HUES6 (cell line): ENCODE data around the gene PTCRA.
"Not testable (repeated sequence)": the region's sequence is repeated elsewhere in the genome, so short reads cannot be mapped to it uniquely, and the experiment has no call there.

ENCODE experiments used
- H3K27ac ChIP-seq: 2 replicates; pipeline ENCODE4 v1.7.0; 2013; ENCODE audit warnings: low read depth, mild to moderate bottlenecking, low read length, inconsistent platforms
- H3K27me3 ChIP-seq: 2 replicates; pipeline ENCODE4 v1.6.1; 2013; ENCODE audit warnings: low read length; ENCODE audit not compliant: control insufficient read depth, insufficient read depth
- H3K36me3 ChIP-seq: 2 replicates; pipeline ENCODE4 v1.6.1; 2013; ENCODE audit warnings: low read length; ENCODE audit not compliant: control insufficient read depth, insufficient read depth
- H3K4me1 ChIP-seq: 2 replicates; pipeline ENCODE4 v1.6.1; 2013; ENCODE audit warnings: low read length; ENCODE audit not compliant: control insufficient read depth, insufficient read depth
- H3K4me3 ChIP-seq: 2 replicates; pipeline ENCODE4 v1.5.1; 2013; ENCODE audit warnings: low read depth, low read length
- H3K9ac ChIP-seq: one replicate; pipeline ENCODE4 v1.6.1; 2013; ENCODE audit warnings: mild to moderate bottlenecking, low read length
- H3K9me3 ChIP-seq: 2 replicates; pipeline ENCODE4 v1.6.1; 2013; ENCODE audit warnings: low read depth, low read length; ENCODE audit not compliant: control insufficient read depth, insufficient read depth

Gene PTCRA

GRCh38 chr6:42947950-42948349 lies 32.1 kb downstream of the PTCRA start:
- H3K4me1 ChIP-seq: no peaks in the 10 kb centered on the region
- no peak overlapping the region for H3K9ac ChIP-seq
- no peaks in the 10 kb centered on the region for H3K9me3 ChIP-seq
- no peak overlapping the region for H3K4me3 ChIP-seq
- H3K36me3 ChIP-seq: peaks cover 3% of the 10 kb centered on the region; the same call in 1 of the 2 replicates
- H3K27me3 ChIP-seq: no peaks in the 10 kb centered on the region
- no peak overlapping the region for H3K27ac ChIP-seq

GRCh38 chr6:42952389-42952788 lies 36.5 kb downstream of the PTCRA start:
- no peaks in the 10 kb centered on the region for H3K4me1 ChIP-seq
- no peaks in the 10 kb centered on the region for H3K27me3 ChIP-seq
- H3K9me3 ChIP-seq: no peaks in the 10 kb centered on the region
- no peak overlapping the region for H3K27ac ChIP-seq
- no peak overlapping the region for H3K9ac ChIP-seq
- no peaks in the 10 kb centered on the region for H3K36me3 ChIP-seq
- no peak overlapping the region for H3K4me3 ChIP-seq

- not testable (repeated sequence) for H3K36me3 ChIP-seq, H3K9me3 ChIP-seq, H3K27me3 ChIP-seq, H3K4me3 ChIP-seq, H3K9ac ChIP-seq, H3K4me1 ChIP-seq, H3K27ac ChIP-seq
Observed at GRCh38 chr6:42954405-42954804, 38.6 kb downstream of the PTCRA start.

GRCh38 chr6:42958125-42958524 lies 42.3 kb downstream of the PTCRA start:
- H3K4me3 ChIP-seq: no peak overlapping the region
- no peak overlapping the region for H3K9ac ChIP-seq
- peaks cover 6% of the 10 kb centered on the region; the same call in 1 of the 2 replicates for H3K4me1 ChIP-seq
- peaks cover 23% of the 10 kb centered on the region for H3K27me3 ChIP-seq
- 0 out of 2 replicates have a peak, but pooled peaks cover 6% of the 10 kb centered on the region for H3K36me3 ChIP-seq
- no peaks in the 10 kb centered on the region for H3K9me3 ChIP-seq
- no peak overlapping the region for H3K27ac ChIP-seq

GRCh38 chr6:42959917-42960242 lies 44.0 kb downstream of the PTCRA start:
- H3K9me3 ChIP-seq: no peaks in the 10 kb centered on the region
- H3K4me3 ChIP-seq: peak overlapping the region; percentile 70
- H3K4me1 ChIP-seq: peaks cover 6% of the 10 kb centered on the region; the same call in 1 of the 2 replicates
- peaks cover 12% of the 10 kb centered on the region for H3K36me3 ChIP-seq
- H3K27ac ChIP-seq: no peak overlapping the region
- H3K27me3 ChIP-seq: peaks cover 23% of the 10 kb centered on the region
- peak overlapping the region; percentile 60 for H3K9ac ChIP-seq

GRCh38 chr6:42960243-42961019 lies 44.6 kb downstream of the PTCRA start, which contains the start of gene GNMT:
Gene GNMT, plus strand, starts transcription at chr6:42960754. Its CDS starts 14 bp downstream, at chr6:42960768.
- Histone ChIP-seq H3K27ac (no peak within 1 kb of the TSS), H3K4me3 (peak within 1 kb of the TSS; percentile 70), H3K9me3 (no peaks in the 10 kb centered on the region), H3K9ac (peak within 1 kb of the TSS; percentile 60), H3K27me3 (peaks cover 23% of the 10 kb centered on the region), H3K4me1 (peaks cover 6% of the 10 kb centered on the region; the same call in 1 of the 2 replicates), H3K36me3 (peaks cover 18% of the 10 kb centered on the region)

GRCh38 chr6:42961020-42961470 lies 45.2 kb downstream of the PTCRA start:
- Histone ChIP-seq H3K4me1 (peaks cover 6% of the 10 kb centered on the region; the same call in 1 of the 2 replicates), H3K27me3 (peaks cover 23% of the 10 kb centered on the region), H3K36me3 (peaks cover 21% of the 10 kb centered on the region), H3K27ac (no peak overlapping the region), H3K4me3 (peak overlapping the region; percentile 70), H3K9ac (peak overlapping the region; percentile 60), H3K9me3 (no peaks in the 10 kb centered on the region)

GRCh38 chr6:42962096-42962495 lies 46.2 kb downstream of the PTCRA start:
- H3K4me3 ChIP-seq: no peak overlapping the region
- H3K36me3 ChIP-seq: peaks cover 28% of the 10 kb centered on the region
- peaks cover 6% of the 10 kb centered on the region; the same call in 1 of the 2 replicates for H3K4me1 ChIP-seq
- H3K27ac ChIP-seq: no peak overlapping the region
- no peak overlapping the region for H3K9ac ChIP-seq
- peaks cover 23% of the 10 kb centered on the region for H3K27me3 ChIP-seq
- H3K9me3 ChIP-seq: no peaks in the 10 kb centered on the region

GRCh38 chr6:42962502-42963178 lies 46.8 kb downstream of the PTCRA start:
- H3K36me3 ChIP-seq: peaks cover 28% of the 10 kb centered on the region

GRCh38 chr6:42963179-42963854 lies 47.5 kb downstream of the PTCRA start:
- H3K9ac ChIP-seq: no peak overlapping the region
- peaks cover 23% of the 10 kb centered on the region for H3K27me3 ChIP-seq
- H3K4me1 ChIP-seq: peaks cover 6% of the 10 kb centered on the region; the same call in 1 of the 2 replicates
- H3K4me3 ChIP-seq: no peak overlapping the region
- no peak overlapping the region for H3K27ac ChIP-seq
- no peaks in the 10 kb centered on the region for H3K9me3 ChIP-seq
- H3K36me3 ChIP-seq: peaks cover 30% of the 10 kb centered on the region

More at GRCh38 chr6:42962502-42963178, 46.8 kb downstream of the PTCRA start:
- peaks cover 23% of the 10 kb centered on the region for H3K27me3 ChIP-seq
- H3K4me3 ChIP-seq: no peak overlapping the region
- no peaks in the 10 kb centered on the region for H3K9me3 ChIP-seq
- peaks cover 6% of the 10 kb centered on the region; the same call in 1 of the 2 replicates for H3K4me1 ChIP-seq
- no peak overlapping the region for H3K27ac ChIP-seq
- H3K9ac ChIP-seq: no peak overlapping the region
